K562 (cell line): ENCODE results near the gene ERF. TPM values are rescaled to one million over a fixed set of nuclear protein-coding genes. Genes with fewer than 3 reads are reported as not detected.

Source experiments
- ATAC-seq: fragments of 200-7000 bp; cut with Tn5 transposase; 3 replicates; pipeline ENCODE4 v1.9.1; 2020; ENCODE audit warnings: moderate library complexity
- BruUV-seq: library from RNA; stranded (reverse); fragments of 400-500 nt; replicated peaks from 2 replicates; lab custom pipeline; 2021; lab: Mats Ljungman, UMichigan
- CTCF ChIA-PET: fragments of 300-600 bp; formaldehyde crosslinking; extraction: SDS; loops from one replicate; lab custom pipeline; 2021; ENCODE audit warnings: low intra/inter-chr PET ratio; lab: Yijun Ruan, JAX
- POLR2A ChIA-PET: fragments of 300-600, 350-650 bp; sonication (Branson Sonifier 250); formaldehyde crosslinking; extraction: SDS; loops from one replicate; lab custom pipeline; 2021; ENCODE audit warnings: antibody characterized with exemption, inconsistent platforms; lab: Yijun Ruan, JAX
- DNase-seq, 4 experiments: peaks; one replicate each; pipeline versions ENCODE4 v3.0.0 to v3.0.0-alpha.2; 2011 to 2018; ENCODE audit warnings: low spot score in 3 of 4, mixed read lengths in 3 of 4; ENCODE audit errors: extremely low read depth in 1 of 4
- FAIRE-seq: peaks from 2 replicates; lab custom pipeline; 2011; peaks lifted over from hg19 to GRCh38; lab: Jason Lieb, UNC
- H2AFZ ChIP-seq: 2 replicates; pipeline ENCODE4 v1.6.0; 2011; ENCODE audit warnings: low read depth, low read length, control low read depth, inconsistent platforms
- H3K27ac ChIP-seq: fragments of 200-600 bp; 3 replicates; pipeline ENCODE4 v1.8.0; 2011; ENCODE audit warnings: low read depth, mild to moderate bottlenecking, control low read depth, inconsistent platforms, low read length, moderate library complexity, mixed read lengths; ENCODE audit errors: extremely low read depth
- H3K27me3 ChIP-seq, 2 experiments: fragments of 300-600 bp in 1 of 2; 2 replicates in 1 of 2; 3 replicates in 1 of 2; pipeline versions ENCODE4 v1.6.0 to v1.8.0; 2011; ENCODE audit warnings: inconsistent platforms in 2 of 2, low read length in 2 of 2, mild to moderate bottlenecking in 1 of 2, mixed read lengths in 1 of 2, moderate library complexity in 1 of 2; ENCODE audit not compliant: control insufficient read depth in 2 of 2, insufficient read depth in 2 of 2
- H3K36me3 ChIP-seq: fragments of 300-600 bp; 3 replicates; pipeline ENCODE4 v1.8.0; 2011; ENCODE audit warnings: mild to moderate bottlenecking, low read length, inconsistent platforms; ENCODE audit not compliant: control insufficient read depth, insufficient read depth
- H3K4me1 ChIP-seq, 2 experiments: fragments of 200-600 bp in 1 of 2; replicated peaks in 1 of 2; 2 replicates in 1 of 2; 3 replicates in 1 of 2; pipeline versions ENCODE4 v1.5.1 to v1.8.0; 2011; ENCODE audit warnings: inconsistent platforms in 2 of 2, low read length in 2 of 2, mild to moderate bottlenecking in 1 of 2, mixed read lengths in 1 of 2, moderate library complexity in 1 of 2; ENCODE audit not compliant: control insufficient read depth in 2 of 2, insufficient read depth in 2 of 2
- H3K4me2 ChIP-seq: 2 replicates; pipeline ENCODE4 v1.6.1; 2011; ENCODE audit warnings: low read length, control low read depth, inconsistent platforms, mixed read lengths; ENCODE audit not compliant: insufficient read depth
- H3K4me3 ChIP-seq: fragments of 200-600 bp; sonication (generic), shearing (Covaris generic); 2 replicates; pipeline ENCODE4 v1.5.1; 2016; ENCODE audit warnings: control low read depth, inconsistent platforms
- H3K79me2 ChIP-seq: fragments of 200-600 bp; 3 replicates; pipeline ENCODE4 v1.8.0; 2011; ENCODE audit warnings: low read length, inconsistent platforms; ENCODE audit not compliant: control insufficient read depth, insufficient read depth
- H3K9ac ChIP-seq, 2 experiments: 2 replicates each; pipeline versions ENCODE4 v1.6.0 to v1.6.1; 2011; ENCODE audit warnings: low read depth in 2 of 2, low read length in 2 of 2, control low read depth in 1 of 2, inconsistent platforms in 1 of 2, mild to moderate bottlenecking in 1 of 2, mixed read lengths in 1 of 2; ENCODE audit not compliant: insufficient read depth in 1 of 2
- H3K9me1 ChIP-seq: one replicate; pipeline ENCODE4 v1.6.0; 2011; ENCODE audit warnings: inconsistent platforms, mild to moderate bottlenecking, low read length, moderate library complexity; ENCODE audit not compliant: control insufficient read depth, insufficient read depth
- H3K9me3 ChIP-seq: replicated peaks from 2 replicates; pipeline ENCODE4 v1.5.1; 2011; ENCODE audit warnings: low read depth, low read length, inconsistent platforms; ENCODE audit not compliant: control insufficient read depth, insufficient read depth
- H4K20me1 ChIP-seq: replicated peaks from 2 replicates; pipeline ENCODE4 v1.6.1; 2011; ENCODE audit warnings: low read length, inconsistent platforms, mixed read lengths; ENCODE audit not compliant: control insufficient read depth, insufficient read depth
- CREM ChIP-seq: IDR thresholded peaks from 2 replicates; pipeline ENCODE4 v1.6.1; 2014; ENCODE audit warnings: antibody characterized with exemption, low read depth
- EP300 ChIP-seq: IDR thresholded peaks from 2 replicates; pipeline ENCODE4 v1.6.1; 2012; ENCODE audit warnings: low read length, improper control_type of control experiment
- FOSL1 ChIP-seq: fragments of 200-800 bp; sonication (Bioruptor generic); conservative IDR thresholded peaks from 2 replicates; pipeline ENCODE4 v1.6.1; 2016; ENCODE audit warnings: missing genetic modification characterization, missing compliant biosample characterization
- HDAC1 ChIP-seq, 2 experiments: fragments of 450-650 bp; IDR thresholded peaks; 2 replicates each; pipeline ENCODE4 v1.6.1; 2016 to 2017; ENCODE audit warnings: inconsistent platforms in 1 of 2, mild to moderate bottlenecking in 1 of 2, moderate library complexity in 1 of 2
- HLTF ChIP-seq: fragments of 450-650 bp; IDR thresholded peaks from 2 replicates; pipeline ENCODE4 v1.6.1; 2016
- KAT8 ChIP-seq: fragments of 450-650 bp; IDR thresholded peaks from 2 replicates; pipeline ENCODE4 v1.6.1; 2016; ENCODE audit warnings: low read depth, mild to moderate bottlenecking
- MAZ ChIP-seq, 2 experiments: fragments of 450-650 bp in 1 of 2; sonication (generic) in 1 of 2; formaldehyde crosslinking; IDR thresholded peaks in 1 of 2; conservative IDR thresholded peaks in 1 of 2; 2 replicates each; pipeline versions ENCODE4 v1.4.0 to v1.5.0; 2020; ENCODE audit warnings: mild to moderate bottlenecking in 1 of 2, missing genetic modification reagents in 1 of 2
- MYNN ChIP-seq, 2 experiments: sonication (generic); formaldehyde crosslinking in 1 of 2; IDR thresholded peaks; 2 replicates each; pipeline versions ENCODE4 v1.5.0 to v1.6.1; 2016 to 2020; ENCODE audit warnings: antibody characterized with exemption in 1 of 2, missing genetic modification reagents in 1 of 2
- NEUROD1 ChIP-seq: fragments of 150-350 bp; IDR thresholded peaks from 2 replicates; pipeline ENCODE4 v1.6.1; 2014; ENCODE audit warnings: borderline replicate concordance, low read length, low read depth; ENCODE audit not compliant: partially characterized antibody
- SMARCA4 ChIP-seq: fragments of 450-650 bp; IDR thresholded peaks from 2 replicates; pipeline ENCODE4 v1.6.1; 2016
- TOE1 ChIP-seq, 2 experiments: fragments of 450-650 bp in 1 of 2; sonication (generic) in 1 of 2; formaldehyde crosslinking in 1 of 2; IDR thresholded peaks; 2 replicates each; pipeline versions ENCODE4 v1.7.1 to v1.8.0; 2016 to 2022; ENCODE audit warnings: borderline replicate concordance in 2 of 2, mild to moderate bottlenecking in 2 of 2, antibody characterized with exemption in 1 of 2, inconsistent platforms in 1 of 2, low read depth in 1 of 2, missing genetic modification reagents in 1 of 2, moderate library complexity in 1 of 2
- ZBTB7A ChIP-seq: IDR thresholded peaks from 2 replicates; pipeline ENCODE4 v1.6.1; 2011; ENCODE audit warnings: low read depth, mild to moderate bottlenecking, low read length, moderate library complexity, borderline replicate concordance; ENCODE audit not compliant: control insufficient read depth
- ZNF324 ChIP-seq: fragments of 250-450 bp; sonication (Bioruptor Pico); IDR thresholded peaks from 2 replicates; pipeline ENCODE4 v1.4.0; 2020; ENCODE audit warnings: mild to moderate bottlenecking
- WGBS: fragments of 100-300 bp; shearing (Covaris generic); methylation state at CpG from one replicate; pipeline ENCODE4 v1.1.6; 2016; ENCODE audit warnings: low coverage, mixed read lengths; ENCODE audit not compliant: insufficient coverage; ENCODE audit errors: missing lambda C conversion rate; 5-methylcytosine and 5-hydroxymethylcytosine counted together
- in situ Hi-C: fragments of 300-500 bp; cut with MboI; formaldehyde crosslinking; loops from 4 replicates; pipeline ENCODE4 v1.15.0; 2018; ENCODE audit warnings: inconsistent platforms, mixed read lengths
- intact Hi-C: fragments of 100-400 bp; cut with micrococcal nuclease; formaldehyde crosslinking; loops from 2 replicates; pipeline ENCODE4 v1.14.2; 2022
- polyA plus RNA-seq, 8 experiments: library from polyadenylated mRNA; depleted of rRNA in 4 of 8; stranded (reverse) in 5 of 8; unstranded in 3 of 8; fragments of >200 nt; fragmentation: Nextera tagmentation in 2 of 8; fragmentation: Illumina TruSeq in 1 of 8; extraction: Ambion mirVana in 2 of 8; extraction: Trizol in 1 of 8; gene quantifications; 2 replicates each; pipeline versions ENCODE4 v1.2.1 to v1.2.3, GENCODE V29; 2011 to 2014; ENCODE audit warnings: inconsistent platforms in 1 of 8, missing spikeins in 1 of 8
- total RNA-seq, 7 experiments: library from RNA; depleted of rRNA in 6 of 7; stranded (reverse); fragments of >200 nt in 6 of 7; fragmentation: Illumina TruSeq in 2 of 7; extraction: Trizol in 2 of 7; gene quantifications; 2 replicates each; pipeline versions ENCODE4 v1.2.1 to v1.2.3, GENCODE V29; 2011 to 2021; ENCODE audit warnings: low replicate concordance in 1 of 7
- TF ChIP-seq, protein P1 (sequence below): fragments of 450-650 bp; IDR thresholded peaks from 2 replicates; pipeline ENCODE4 v1.6.1; 2018; ENCODE audit not compliant: partially characterized antibody
- TF ChIP-seq, protein P2 (sequence below): fragments of 450-650 bp; IDR thresholded peaks from 2 replicates; pipeline ENCODE4 v1.6.1; 2016; ENCODE audit warnings: antibody characterized with exemption

The ERF gene
- total and polyA plus RNA-seq, 9 of the 15 experiments (the other 6 are each of a cell fraction or from before 2014, with no cell fraction given), result 0.03 to 75.4 (median 27.0) TPM

DNA sequence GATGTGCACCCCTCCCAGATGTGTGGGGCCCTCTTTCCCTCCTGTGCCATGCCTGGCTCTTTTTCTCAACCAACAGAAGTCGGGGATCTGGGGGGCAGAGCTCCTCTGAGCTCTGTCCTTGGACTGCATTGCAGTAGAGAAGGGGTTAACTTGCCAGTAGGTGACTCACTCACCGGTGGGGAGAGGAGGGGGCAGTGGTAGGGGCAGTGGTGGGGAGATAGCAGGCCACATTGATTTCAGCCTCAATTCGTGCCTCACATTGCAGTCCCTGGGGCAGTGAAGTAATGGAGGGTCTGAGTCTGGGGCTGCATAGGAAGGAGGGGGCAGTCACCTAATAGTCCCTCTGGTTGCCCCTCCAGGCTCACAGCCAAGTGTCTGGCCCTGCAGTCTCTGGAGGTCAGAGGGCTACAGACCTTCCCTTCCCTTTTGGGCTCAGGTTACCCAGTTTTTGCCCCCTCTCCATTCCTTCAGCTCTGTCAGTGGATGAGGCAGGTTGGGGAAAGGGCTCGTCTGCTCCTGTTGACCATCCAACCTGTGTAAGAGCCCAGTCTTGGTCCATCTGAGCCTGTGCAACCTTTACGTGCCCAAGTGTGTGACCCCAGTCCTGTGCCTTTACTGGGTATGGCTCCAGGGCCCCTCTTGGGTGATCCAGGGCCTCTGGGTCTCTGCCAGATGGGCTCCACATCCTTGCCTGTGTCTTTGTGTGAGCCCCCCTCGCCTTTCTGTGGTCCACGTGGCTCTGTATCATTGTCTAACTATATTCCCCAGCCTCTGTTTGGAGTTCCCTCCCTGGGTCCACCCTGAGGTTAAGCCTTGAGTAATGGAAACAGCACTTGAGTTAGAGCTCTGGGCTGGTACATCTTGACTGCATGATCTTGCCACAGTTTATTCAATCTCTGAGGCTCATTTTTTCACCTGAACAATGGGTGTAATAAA is 27.2 kb upstream of the ERF start:
- no TSS peak for BruUV-seq
- DNase-seq, result peak in 3 of 4 experiments; percentile 25 to 74 (median 62)
- peak overlapping the region; percentile 53 to 90 for H3K9ac ChIP-seq
- peak; percentile 63; the same call in 1 of the 2 replicates for TF ChIP-seq SMARCA4
- peak; percentile 26; the same call in 1 of the 2 replicates for TF ChIP-seq EP300
- TF ChIP-seq, protein P1, sequence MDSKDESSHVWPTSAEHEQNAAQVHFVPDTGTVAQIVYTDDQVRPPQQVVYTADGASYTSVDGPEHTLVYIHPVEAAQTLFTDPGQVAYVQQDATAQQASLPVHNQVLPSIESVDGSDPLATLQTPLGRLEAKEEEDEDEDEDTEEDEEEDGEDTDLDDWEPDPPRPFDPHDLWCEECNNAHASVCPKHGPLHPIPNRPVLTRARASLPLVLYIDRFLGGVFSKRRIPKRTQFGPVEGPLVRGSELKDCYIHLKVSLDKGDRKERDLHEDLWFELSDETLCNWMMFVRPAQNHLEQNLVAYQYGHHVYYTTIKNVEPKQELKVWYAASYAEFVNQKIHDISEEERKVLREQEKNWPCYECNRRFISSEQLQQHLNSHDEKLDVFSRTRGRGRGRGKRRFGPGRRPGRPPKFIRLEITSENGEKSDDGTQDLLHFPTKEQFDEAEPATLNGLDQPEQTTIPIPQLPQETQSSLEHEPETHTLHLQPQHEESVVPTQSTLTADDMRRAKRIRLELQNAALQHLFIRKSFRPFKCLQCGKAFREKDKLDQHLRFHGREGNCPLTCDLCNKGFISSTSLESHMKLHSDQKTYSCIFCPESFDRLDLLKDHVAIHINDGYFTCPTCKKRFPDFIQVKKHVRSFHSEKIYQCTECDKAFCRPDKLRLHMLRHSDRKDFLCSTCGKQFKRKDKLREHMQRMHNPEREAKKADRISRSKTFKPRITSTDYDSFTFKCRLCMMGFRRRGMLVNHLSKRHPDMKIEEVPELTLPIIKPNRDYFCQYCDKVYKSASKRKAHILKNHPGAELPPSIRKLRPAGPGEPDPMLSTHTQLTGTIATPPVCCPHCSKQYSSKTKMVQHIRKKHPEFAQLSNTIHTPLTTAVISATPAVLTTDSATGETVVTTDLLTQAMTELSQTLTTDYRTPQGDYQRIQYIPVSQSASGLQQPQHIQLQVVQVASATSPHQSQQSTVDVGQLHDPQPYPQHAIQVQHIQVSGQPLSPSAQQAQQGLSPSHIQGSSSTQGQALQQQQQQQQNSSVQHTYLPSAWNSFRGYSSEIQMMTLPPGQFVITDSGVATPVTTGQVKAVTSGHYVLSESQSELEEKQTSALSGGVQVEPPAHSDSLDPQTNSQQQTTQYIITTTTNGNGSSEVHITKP, result peak; percentile 32
- TF ChIP-seq FOSL1 (tag), result peak; percentile 93
- 0 out of 4 replicates have a peak, but pooled peaks of 1 of the 2 experiments have one; percentile 42 for TF ChIP-seq HDAC1 (IDR thresholded peaks at IDR 0.05)
- no peak for TF ChIP-seq KAT8
- peak; percentile 41; the same call in 1 of the 2 replicates for TF ChIP-seq CREM
- TF ChIP-seq NEUROD1, result peak; percentile 24
- TF ChIP-seq ZNF324 (CRISPR knock-in tag), result no peak
- peak; percentile 86 for TF ChIP-seq MYNN (IDR thresholded peaks at IDR 0.05)
- TF ChIP-seq MYNN (CRISPR knock-in tag; IDR thresholded peaks at IDR 0.05), result no peak
- TF ChIP-seq, protein P2, sequence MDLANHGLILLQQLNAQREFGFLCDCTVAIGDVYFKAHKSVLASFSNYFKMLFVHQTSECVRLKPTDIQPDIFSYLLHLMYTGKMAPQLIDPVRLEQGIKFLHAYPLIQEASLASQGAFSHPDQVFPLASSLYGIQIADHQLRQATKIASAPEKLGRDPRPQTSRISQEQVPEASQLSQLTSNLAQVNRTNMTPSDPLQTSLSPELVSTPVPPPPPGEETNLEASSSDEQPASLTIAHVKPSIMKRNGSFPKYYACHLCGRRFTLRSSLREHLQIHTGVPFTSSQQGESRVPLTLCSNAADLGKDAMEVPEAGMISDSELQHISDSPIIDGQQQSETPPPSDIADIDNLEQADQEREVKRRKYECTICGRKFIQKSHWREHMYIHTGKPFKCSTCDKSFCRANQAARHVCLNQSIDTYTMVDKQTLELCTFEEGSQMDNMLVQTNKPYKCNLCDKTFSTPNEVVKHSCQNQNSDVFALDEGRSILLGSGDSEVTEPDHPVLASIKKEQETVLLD, result peak; percentile 31; the same call in 1 of the 2 replicates
- TF ChIP-seq TOE1 (IDR thresholded peaks at IDR 0.05; ENCODE audit: borderline replicate concordance), result 0 out of 2 replicates have a peak, but pooled peaks have one; percentile 30
- no peak for TF ChIP-seq TOE1 (CRISPR knock-in tag; IDR thresholded peaks at IDR 0.05; ENCODE audit: borderline replicate concordance, low read depth)
- TF ChIP-seq MAZ (CRISPR knock-in tag; conservative IDR thresholded peaks at IDR 0.05 in 1 of 2, IDR thresholded peaks at IDR 0.05 in 1 of 2), result peak in 1 of 2 experiments; percentile 68; a peak in 1 of 4 replicates
- no peak for TF ChIP-seq HLTF
- TF ChIP-seq ZBTB7A, result peak; percentile 94

More for the DNA sequence above, 27.2 kb upstream of the ERF start:
- FAIRE-seq (peak; percentile 71), ATAC-seq (peak; percentile 2)
- Histone ChIP-seq H3K36me3 (peaks cover 9% of the 10 kb centered on the region; the same call in 2 of the 3 replicates), H4K20me1 (0 out of 2 replicates have a peak, but pooled peaks cover 8% of the 10 kb centered on the region), H3K27me3 (no peaks in the 10 kb centered on the region; a peak in 1 of 5 replicates), H2AFZ (peak overlapping the region; percentile 56), H3K27ac (peak overlapping the region; percentile 79), H3K9me1 (no peaks in the 10 kb centered on the region), H3K4me2 (peak overlapping the region; percentile 97), H3K9me3 (no peaks in the 10 kb centered on the region), H3K4me3 (peak overlapping the region; percentile 93), H3K79me2 (peaks cover 69% of the 10 kb centered on the region), H3K4me1 (peaks cover 49 to 83% of the 10 kb centered on the region in 2 experiments)
- intact Hi-C loops, result no loop called here
- in situ Hi-C loops, result no loop called here
- ChIA-PET POLR2A (interaction anchor here (0.6 to 2.1 kb wide), 6 partner anchors 8 to 144 kb away, joined by 3 to 10 read pairs (median 4); partner anchors contain the start of genes CIC and PRR19), CTCF (no interaction called here)
- 11% methylated on average over 7 of the region's 7 CpGs for WGBS
